ENCODE results near the gene ST8SIA2.

ST8SIA2 gene

DNA sequence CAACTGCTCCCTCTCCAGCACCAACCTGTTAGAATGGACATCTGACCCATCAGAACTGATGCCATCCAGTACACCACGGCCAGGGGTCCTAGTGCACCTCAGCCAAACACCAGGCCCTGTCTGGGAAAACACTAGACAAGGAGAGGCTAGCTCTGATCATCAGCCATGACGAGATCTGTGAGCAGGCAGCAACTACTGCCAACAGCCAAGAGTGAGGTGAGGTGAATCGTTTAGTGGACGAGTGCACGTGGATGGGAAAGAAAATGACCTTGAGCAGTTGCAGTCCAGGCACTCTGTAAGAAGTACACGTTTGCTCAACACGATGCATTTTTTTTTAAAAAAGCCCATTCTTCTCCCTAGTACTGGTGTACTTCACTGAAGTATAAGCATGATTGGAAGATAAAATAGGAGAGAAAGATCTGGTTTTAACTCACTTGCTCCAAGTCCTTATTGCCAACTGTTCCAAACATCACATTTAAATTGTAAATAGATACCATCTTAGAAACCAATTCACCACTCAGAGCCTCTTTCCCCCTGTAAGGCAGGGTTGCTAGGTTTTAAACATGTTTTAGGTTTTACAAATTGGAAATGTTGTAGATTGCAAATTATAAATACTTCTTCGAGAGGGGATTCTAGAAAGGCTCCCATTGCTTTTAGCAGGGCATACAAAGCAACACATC lies 5.7 kb downstream of the ST8SIA2 start:
- DNase-seq = no peak

DNA sequence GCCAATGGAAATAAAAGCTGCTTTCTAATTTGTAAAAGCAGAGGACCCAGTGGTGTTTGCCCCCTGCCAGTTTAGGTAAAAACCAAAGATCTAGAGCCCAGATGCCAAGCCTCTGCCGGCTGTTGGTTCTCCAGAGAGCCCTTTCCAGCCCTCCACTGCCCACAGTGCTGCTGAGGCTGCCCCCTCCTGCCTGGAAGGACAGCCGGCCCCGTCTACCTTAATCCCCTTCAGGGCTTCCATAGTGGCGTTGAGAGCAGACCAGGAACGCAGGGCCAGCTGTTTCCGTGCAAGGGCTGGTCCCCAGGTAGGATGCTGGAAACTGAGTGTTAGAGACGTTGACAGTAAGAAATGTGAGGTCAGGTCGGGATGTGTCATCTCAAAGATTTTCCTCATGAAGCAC lies 6.9 kb downstream of the ST8SIA2 start:
- DNase-seq = no peak

- no peak for DNase-seq
Observed at GRCh38 chr15:92400980-92401787, 7.5 kb downstream of the ST8SIA2 start.

DNA sequence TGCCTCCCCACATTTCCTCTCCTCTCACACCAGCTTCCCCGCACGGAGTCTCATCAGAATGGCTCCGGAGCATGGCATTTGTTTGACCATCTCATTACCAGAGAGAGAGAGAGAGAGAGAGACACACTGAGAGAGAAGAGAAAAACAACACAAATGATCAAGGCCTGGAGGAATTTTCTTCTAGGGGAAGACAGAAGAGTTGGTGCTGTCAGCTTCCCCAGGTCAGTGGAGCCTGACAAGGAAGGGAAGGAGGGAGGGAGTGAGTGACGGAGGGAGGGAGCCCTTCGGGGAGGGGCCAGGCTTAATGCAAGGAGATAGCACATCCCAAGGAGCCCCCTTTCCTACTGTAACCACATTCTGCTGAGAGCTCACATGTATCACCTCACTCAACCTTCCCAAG lies 9.1 kb downstream of the ST8SIA2 start:
- DNase-seq = no peak

- no peak for DNase-seq
Observed at GRCh38 chr15:92405942-92406341, 12.3 kb downstream of the ST8SIA2 start.

DNA sequence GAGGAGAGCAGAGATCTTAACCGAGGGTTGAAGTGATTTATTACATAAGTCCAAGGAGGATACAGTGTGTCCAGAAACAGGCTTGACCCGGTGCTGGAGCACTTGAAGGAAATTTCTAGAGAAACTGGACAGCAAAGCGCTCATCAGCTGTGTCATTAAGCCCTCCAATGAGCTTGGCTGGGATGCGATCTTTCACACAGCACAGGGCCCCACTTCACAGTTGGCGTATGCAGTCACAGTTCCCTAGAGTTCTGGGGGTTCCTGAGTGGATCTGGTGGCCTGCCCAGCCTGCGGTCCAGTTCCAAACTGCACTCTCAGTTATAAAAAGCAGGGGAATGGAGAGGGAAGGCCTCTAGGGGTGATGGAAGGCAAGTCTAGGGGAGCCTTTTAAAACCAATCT lies 13.6 kb downstream of the ST8SIA2 start:
- no peak for DNase-seq

- DNase-seq = no peak
Observed at GRCh38 chr15:92407916-92408315, 14.2 kb downstream of the ST8SIA2 start.

DNA sequence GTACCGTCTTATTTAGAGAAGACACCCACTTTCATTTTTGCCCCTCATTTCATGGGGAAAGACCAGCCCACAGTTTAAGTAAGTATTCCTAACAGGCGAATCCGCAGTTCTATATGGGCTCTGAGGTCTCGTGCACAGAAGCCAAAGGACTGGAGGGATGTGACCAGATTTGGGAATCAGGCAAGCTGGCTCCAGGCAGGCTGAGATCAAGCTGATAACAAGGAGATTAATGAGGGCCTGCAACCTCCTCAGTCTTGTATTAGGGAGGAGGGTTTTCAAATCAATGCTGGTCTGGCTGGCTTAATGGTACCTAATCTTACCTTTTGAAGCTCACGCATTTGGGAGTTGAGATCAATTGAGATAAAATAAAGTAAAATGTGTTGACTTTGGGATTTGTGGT lies 15.3 kb downstream of the ST8SIA2 start:
- DNase-seq = no peak

GRCh38 chr15:92409521-92409920 lies 15.8 kb downstream of the ST8SIA2 start:
- no peak for DNase-seq

- no peak for DNase-seq
Observed at GRCh38 chr15:92410537-92410936, 16.9 kb downstream of the ST8SIA2 start.

DNA sequence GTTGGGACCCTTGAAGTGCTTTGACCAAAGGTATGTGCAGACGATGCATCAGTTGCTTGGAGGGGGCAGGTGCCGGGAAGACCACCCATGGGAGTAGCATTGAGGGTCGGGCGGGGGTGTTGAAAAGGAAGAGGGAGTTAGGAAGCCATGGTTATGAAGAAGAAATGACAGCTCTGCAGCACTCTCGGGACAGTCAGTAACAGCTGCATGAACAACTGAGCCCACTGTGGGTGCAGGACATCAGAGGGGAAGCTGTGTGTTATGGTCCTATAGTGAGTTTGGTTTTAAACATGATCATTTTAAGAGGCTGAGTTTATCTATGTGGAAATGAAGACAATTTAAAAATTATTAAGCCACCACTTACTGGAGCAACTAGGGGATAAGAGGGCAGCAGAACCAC lies 17.6 kb downstream of the ST8SIA2 start:
- no peak for DNase-seq

GRCh38 chr15:92413510-92413909 lies 19.8 kb downstream of the ST8SIA2 start:
- DNase-seq = no peak

- no peak for DNase-seq
Observed at GRCh38 chr15:92415639-92416297, 22.1 kb downstream of the ST8SIA2 start.

DNA sequence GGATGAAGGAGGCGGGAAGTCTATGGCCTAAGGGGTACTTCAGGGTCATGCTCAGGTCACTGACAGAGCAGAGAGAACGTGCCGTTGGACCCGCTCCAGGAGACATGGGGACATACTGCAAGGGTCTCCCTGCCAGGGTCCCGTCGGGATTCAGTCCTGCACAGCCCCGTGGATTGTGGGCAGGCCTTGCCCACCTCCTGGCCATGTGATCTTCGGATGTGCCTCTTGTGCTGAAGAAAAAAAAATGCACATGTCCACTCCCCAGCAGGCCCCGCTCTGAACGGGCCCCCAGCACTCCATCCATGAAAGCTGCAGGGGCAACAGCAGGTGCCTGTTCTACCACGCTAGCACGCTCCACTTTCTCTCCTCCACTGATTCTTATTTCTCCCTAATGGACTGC lies 22.9 kb downstream of the ST8SIA2 start:
- DNase-seq = no peak

GRCh38 chr15:92417716-92418115 lies 24.0 kb downstream of the ST8SIA2 start:
- no peak for DNase-seq

DNA sequence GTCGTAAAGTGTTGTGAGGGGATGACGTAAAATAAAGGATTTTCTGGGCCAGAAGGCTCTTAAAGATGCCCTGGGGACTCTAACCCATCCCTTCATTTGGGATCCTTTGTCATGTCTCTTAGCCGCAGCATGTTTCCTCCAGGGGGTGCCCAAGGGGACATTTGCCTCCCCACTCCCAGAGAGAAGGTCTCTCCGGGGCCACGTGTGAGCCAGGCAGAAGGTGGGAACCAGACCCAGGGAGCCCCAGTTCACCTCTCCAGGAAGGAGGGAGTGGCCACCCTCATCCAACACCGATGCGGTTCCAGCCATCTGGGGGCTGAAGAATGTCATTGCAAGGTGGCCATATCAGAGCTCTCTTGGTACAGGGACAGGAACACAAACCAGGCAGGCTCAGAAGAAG lies 25.2 kb downstream of the ST8SIA2 start:
- no peak for DNase-seq

- no peak for DNase-seq
Observed at GRCh38 chr15:92421976-92422375, 28.3 kb downstream of the ST8SIA2 start.

GRCh38 chr15:92425578-92426225 lies 32.0 kb downstream of the ST8SIA2 start:
- DNase-seq = no peak

DNA sequence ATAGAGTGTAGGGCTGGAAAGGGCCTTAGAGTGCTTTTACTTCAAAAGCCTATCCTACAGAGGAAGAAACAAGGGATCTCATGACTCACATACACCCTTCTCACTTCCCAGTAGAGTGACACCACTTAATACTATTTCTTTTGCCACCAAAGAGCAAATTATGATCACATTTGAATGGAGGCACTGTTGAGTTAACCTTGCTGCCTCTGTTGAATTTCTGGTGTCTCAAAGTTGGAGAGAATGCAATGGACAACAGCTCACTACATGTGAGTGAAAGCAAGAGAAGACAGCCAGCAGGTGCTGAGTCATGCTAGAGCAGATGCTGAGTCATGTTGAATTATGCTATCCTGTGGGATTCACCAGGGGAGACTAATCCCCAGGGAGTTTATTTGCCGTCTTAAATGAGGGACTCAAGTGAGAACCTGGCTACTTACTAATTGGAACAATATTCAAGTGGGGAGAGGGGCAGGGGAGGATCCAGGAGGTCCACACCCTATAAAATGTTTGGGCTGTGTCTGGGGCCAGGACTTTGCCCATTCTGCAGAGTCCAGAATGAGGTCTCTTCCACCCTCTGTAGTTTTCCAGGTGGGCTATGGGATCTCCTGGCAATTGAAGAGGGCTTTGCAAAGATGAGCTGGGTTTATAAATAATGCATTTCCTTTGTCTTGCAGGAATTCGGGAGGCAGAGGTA lies 35.8 kb downstream of the ST8SIA2 start:
- peak; percentile 12 for DNase-seq

DNA sequence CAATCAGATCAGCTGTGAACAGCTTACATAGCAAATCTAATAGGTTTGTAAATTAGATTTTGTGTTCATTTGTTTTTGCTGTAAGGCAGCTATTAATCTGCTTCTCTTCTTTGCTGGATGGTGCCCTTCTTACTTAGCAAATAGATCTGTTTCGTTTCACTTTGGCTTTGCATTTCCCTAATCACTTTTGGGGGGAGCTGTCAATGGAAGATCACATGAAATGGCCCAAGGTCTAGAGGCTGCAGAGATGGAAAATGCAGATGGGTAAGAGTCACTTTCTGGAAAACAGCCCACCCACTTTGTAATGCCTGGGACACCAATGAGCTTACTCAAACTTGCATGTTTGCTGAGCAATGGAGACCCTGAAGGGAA lies 36.4 kb downstream of the ST8SIA2 start:
- DNase-seq = no peak

DNA sequence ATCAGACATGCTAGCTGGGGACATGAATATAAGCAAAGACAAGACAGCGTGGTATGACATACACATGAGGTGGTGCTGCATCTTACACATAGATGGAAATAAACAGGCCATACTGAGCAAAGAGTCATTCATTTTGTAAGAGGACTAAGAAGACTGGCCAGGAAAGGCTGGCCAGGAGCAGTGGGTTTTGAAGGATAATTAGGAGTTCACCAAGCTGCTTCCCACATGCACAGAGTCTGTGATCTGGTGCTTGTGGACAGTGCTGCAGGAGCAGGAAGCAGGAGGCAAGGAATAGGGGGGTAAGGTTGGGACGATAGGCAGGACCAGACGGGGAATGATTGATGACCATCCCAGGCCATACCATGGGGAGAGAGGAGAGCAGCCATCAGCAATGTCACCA lies 41.5 kb downstream of the ST8SIA2 start:
- peak; percentile 34 for DNase-seq

GRCh38 chr15:92438471-92438870 lies 44.8 kb downstream of the ST8SIA2 start:
- DNase-seq = no peak

GRCh38 chr15:92443381-92443780 lies 49.7 kb downstream of the ST8SIA2 start:
- DNase-seq = no peak
